IMR-90 (cell line): Measurements from ENCODE around the gene CFAP92.

Experiments used
- BHLHE40 ChIP-seq: fragments of 150-350 bp; IDR thresholded peaks from 2 replicates; pipeline ENCODE4 v1.6.1; 2016; ENCODE audit warnings: mild to moderate bottlenecking, low read depth, low read length
- CHD1 ChIP-seq: IDR thresholded peaks from 2 replicates; pipeline ENCODE4 v1.6.1; 2012; ENCODE audit warnings: low read depth, low read length, improper control_type of control experiment
- CTCF ChIP-seq: conservative IDR thresholded peaks from 2 replicates; pipeline ENCODE4 v1.5.1; 2012; ENCODE audit warnings: mild to moderate bottlenecking, low read depth, low read length, improper control_type of control experiment
- ELK1 ChIP-seq: fragments of 150-350 bp; IDR thresholded peaks from 2 replicates; pipeline ENCODE4 v1.6.1; 2016; ENCODE audit warnings: low read depth, mild to moderate bottlenecking, low read length, moderate library complexity, borderline replicate concordance
- FOS ChIP-seq: fragments of 150-350 bp; IDR thresholded peaks from 2 replicates; pipeline ENCODE4 v1.6.1; 2016; ENCODE audit warnings: low read depth, low read length
- MXI1 ChIP-seq: IDR thresholded peaks from 2 replicates; pipeline ENCODE4 v1.6.1; 2012; ENCODE audit warnings: low read depth, mild to moderate bottlenecking, low read length, moderate library complexity, borderline replicate concordance
- POLR2A ChIP-seq: IDR thresholded peaks from 2 replicates; pipeline ENCODE4 v1.6.1; 2012; ENCODE audit warnings: mild to moderate bottlenecking, low read depth, low read length
- RAD21 ChIP-seq: IDR thresholded peaks from 2 replicates; pipeline ENCODE4 v1.6.1; 2012; ENCODE audit warnings: low read length, improper control_type of control experiment
- USF2 ChIP-seq: fragments of 150-350 bp; IDR thresholded peaks from 2 replicates; pipeline ENCODE4 v1.6.1; 2017; ENCODE audit warnings: mild to moderate bottlenecking, antibody characterized with exemption, low read length, low read depth

GRCh38 chr3:129023909-129024308, 30.0 kb upstream of the CFAP92 start:
- TF ChIP-seq CTCF (peak; percentile 33), POLR2A (no peak), USF2 (no peak), MXI1 (no peak), BHLHE40 (no peak), FOS (no peak), ELK1 (no peak), RAD21 (peak; percentile 37; the same call in 1 of the 2 replicates), CHD1 (no peak)
